K562 (cell line): Measurements from ENCODE around the gene POLD4. TPM values are rescaled to one million over a fixed set of nuclear protein-coding genes. Genes with fewer than 3 reads are reported as not detected.

Experiments used
- ATAC-seq: fragments of 200-7000 bp; cut with Tn5 transposase; 3 replicates; pipeline ENCODE4 v1.9.1; 2020; ENCODE audit warnings: moderate library complexity
- BruUV-seq: library from RNA; stranded (reverse); fragments of 400-500 nt; replicated peaks from 2 replicates; lab custom pipeline; 2021; lab: Mats Ljungman, UMichigan
- CTCF ChIA-PET: fragments of 300-600 bp; formaldehyde crosslinking; extraction: SDS; loops from one replicate; lab custom pipeline; 2021; ENCODE audit warnings: low intra/inter-chr PET ratio; lab: Yijun Ruan, JAX
- POLR2A ChIA-PET: fragments of 300-600, 350-650 bp; sonication (Branson Sonifier 250); formaldehyde crosslinking; extraction: SDS; loops from one replicate; lab custom pipeline; 2021; ENCODE audit warnings: antibody characterized with exemption, inconsistent platforms; lab: Yijun Ruan, JAX
- DNase-seq, 4 experiments: peaks; one replicate each; pipeline versions ENCODE4 v3.0.0 to v3.0.0-alpha.2; 2011 to 2018; ENCODE audit warnings: low spot score in 3 of 4, mixed read lengths in 3 of 4; ENCODE audit errors: extremely low read depth in 1 of 4
- FAIRE-seq: peaks from 2 replicates; lab custom pipeline; 2011; peaks lifted over from hg19 to GRCh38; lab: Jason Lieb, UNC
- H2AFZ ChIP-seq: 2 replicates; pipeline ENCODE4 v1.6.0; 2011; ENCODE audit warnings: low read depth, low read length, control low read depth, inconsistent platforms
- H3K27ac ChIP-seq: fragments of 200-600 bp; 3 replicates; pipeline ENCODE4 v1.8.0; 2011; ENCODE audit warnings: low read depth, mild to moderate bottlenecking, control low read depth, inconsistent platforms, low read length, moderate library complexity, mixed read lengths; ENCODE audit errors: extremely low read depth
- H3K27me3 ChIP-seq, 2 experiments: fragments of 300-600 bp in 1 of 2; 2 replicates in 1 of 2; 3 replicates in 1 of 2; pipeline versions ENCODE4 v1.6.0 to v1.8.0; 2011; ENCODE audit warnings: inconsistent platforms in 2 of 2, low read length in 2 of 2, mild to moderate bottlenecking in 1 of 2, mixed read lengths in 1 of 2, moderate library complexity in 1 of 2; ENCODE audit not compliant: control insufficient read depth in 2 of 2, insufficient read depth in 2 of 2
- H3K36me3 ChIP-seq: fragments of 300-600 bp; 3 replicates; pipeline ENCODE4 v1.8.0; 2011; ENCODE audit warnings: mild to moderate bottlenecking, low read length, inconsistent platforms; ENCODE audit not compliant: control insufficient read depth, insufficient read depth
- H3K4me1 ChIP-seq, 2 experiments: fragments of 200-600 bp in 1 of 2; replicated peaks in 1 of 2; 2 replicates in 1 of 2; 3 replicates in 1 of 2; pipeline versions ENCODE4 v1.5.1 to v1.8.0; 2011; ENCODE audit warnings: inconsistent platforms in 2 of 2, low read length in 2 of 2, mild to moderate bottlenecking in 1 of 2, mixed read lengths in 1 of 2, moderate library complexity in 1 of 2; ENCODE audit not compliant: control insufficient read depth in 2 of 2, insufficient read depth in 2 of 2
- H3K4me2 ChIP-seq: 2 replicates; pipeline ENCODE4 v1.6.1; 2011; ENCODE audit warnings: low read length, control low read depth, inconsistent platforms, mixed read lengths; ENCODE audit not compliant: insufficient read depth
- H3K4me3 ChIP-seq: fragments of 200-600 bp; sonication (generic), shearing (Covaris generic); 2 replicates; pipeline ENCODE4 v1.5.1; 2016; ENCODE audit warnings: control low read depth, inconsistent platforms
- H3K79me2 ChIP-seq: fragments of 200-600 bp; 3 replicates; pipeline ENCODE4 v1.8.0; 2011; ENCODE audit warnings: low read length, inconsistent platforms; ENCODE audit not compliant: control insufficient read depth, insufficient read depth
- H3K9ac ChIP-seq, 2 experiments: 2 replicates each; pipeline versions ENCODE4 v1.6.0 to v1.6.1; 2011; ENCODE audit warnings: low read depth in 2 of 2, low read length in 2 of 2, control low read depth in 1 of 2, inconsistent platforms in 1 of 2, mild to moderate bottlenecking in 1 of 2, mixed read lengths in 1 of 2; ENCODE audit not compliant: insufficient read depth in 1 of 2
- H3K9me1 ChIP-seq: one replicate; pipeline ENCODE4 v1.6.0; 2011; ENCODE audit warnings: inconsistent platforms, mild to moderate bottlenecking, low read length, moderate library complexity; ENCODE audit not compliant: control insufficient read depth, insufficient read depth
- H3K9me3 ChIP-seq: replicated peaks from 2 replicates; pipeline ENCODE4 v1.5.1; 2011; ENCODE audit warnings: low read depth, low read length, inconsistent platforms; ENCODE audit not compliant: control insufficient read depth, insufficient read depth
- H4K20me1 ChIP-seq: replicated peaks from 2 replicates; pipeline ENCODE4 v1.6.1; 2011; ENCODE audit warnings: low read length, inconsistent platforms, mixed read lengths; ENCODE audit not compliant: control insufficient read depth, insufficient read depth
- FOXK2 ChIP-seq, 2 experiments: fragments of 450-650 bp; IDR thresholded peaks in 1 of 2; conservative IDR thresholded peaks in 1 of 2; 2 replicates each; pipeline ENCODE4 v1.6.1; 2016; ENCODE audit warnings: low read depth in 2 of 2, mild to moderate bottlenecking in 1 of 2
- GABPB1 ChIP-seq: sonication (generic); formaldehyde crosslinking; IDR thresholded peaks from 2 replicates; pipeline ENCODE4 v1.8.0; 2022; ENCODE audit warnings: mild to moderate bottlenecking, missing genetic modification reagents
- MAZ ChIP-seq, 2 experiments: fragments of 450-650 bp in 1 of 2; sonication (generic) in 1 of 2; formaldehyde crosslinking; IDR thresholded peaks in 1 of 2; conservative IDR thresholded peaks in 1 of 2; 2 replicates each; pipeline versions ENCODE4 v1.4.0 to v1.5.0; 2020; ENCODE audit warnings: mild to moderate bottlenecking in 1 of 2, missing genetic modification reagents in 1 of 2
- NELFE ChIP-seq: IDR thresholded peaks from 2 replicates; pipeline ENCODE4 v1.6.1; 2011; ENCODE audit warnings: mild to moderate bottlenecking; ENCODE audit not compliant: insufficient read depth, insufficient read length
- PHF21A ChIP-seq: fragments of 450-650 bp; IDR thresholded peaks from 2 replicates; pipeline ENCODE4 v1.6.1; 2017; ENCODE audit warnings: low read depth, borderline replicate concordance
- POLR2A ChIP-seq: fragments of 450-650 bp; conservative IDR thresholded peaks from 2 replicates; pipeline ENCODE4 v1.6.1; 2016
- POLR2G ChIP-seq: fragments of 200-400 bp; formaldehyde crosslinking; IDR thresholded peaks from 2 replicates; pipeline ENCODE4 v1.6.1; 2017; ENCODE audit warnings: low read depth, mild to moderate bottlenecking, antibody characterized with exemption, low read length, moderate library complexity
- RBFOX2 ChIP-seq: fragments of 200-400 bp; formaldehyde crosslinking; IDR thresholded peaks from 2 replicates; pipeline ENCODE4 v1.6.1; 2017; ENCODE audit warnings: low read depth, mild to moderate bottlenecking, low read length, moderate library complexity
- TAF1 ChIP-seq: IDR thresholded peaks from 2 replicates; pipeline ENCODE4 v1.6.1; 2011; ENCODE audit warnings: mild to moderate bottlenecking, low read length, moderate library complexity; ENCODE audit not compliant: insufficient read depth, control insufficient read depth, severe bottlenecking; ENCODE audit errors: extremely low read depth
- WGBS: fragments of 100-300 bp; shearing (Covaris generic); methylation state at CpG from one replicate; pipeline ENCODE4 v1.1.6; 2016; ENCODE audit warnings: low coverage, mixed read lengths; ENCODE audit not compliant: insufficient coverage; ENCODE audit errors: missing lambda C conversion rate; 5-methylcytosine and 5-hydroxymethylcytosine counted together
- in situ Hi-C: fragments of 300-500 bp; cut with MboI; formaldehyde crosslinking; loops from 4 replicates; pipeline ENCODE4 v1.15.0; 2018; ENCODE audit warnings: inconsistent platforms, mixed read lengths
- intact Hi-C: fragments of 100-400 bp; cut with micrococcal nuclease; formaldehyde crosslinking; loops from 2 replicates; pipeline ENCODE4 v1.14.2; 2022
- polyA plus RNA-seq, 8 experiments: library from polyadenylated mRNA; depleted of rRNA in 4 of 8; stranded (reverse) in 5 of 8; unstranded in 3 of 8; fragments of >200 nt; fragmentation: Nextera tagmentation in 2 of 8; fragmentation: Illumina TruSeq in 1 of 8; extraction: Ambion mirVana in 2 of 8; extraction: Trizol in 1 of 8; gene quantifications; 2 replicates each; pipeline versions ENCODE4 v1.2.1 to v1.2.3, GENCODE V29; 2011 to 2014; ENCODE audit warnings: inconsistent platforms in 1 of 8, missing spikeins in 1 of 8
- total RNA-seq, 7 experiments: library from RNA; depleted of rRNA in 6 of 7; stranded (reverse); fragments of >200 nt in 6 of 7; fragmentation: Illumina TruSeq in 2 of 7; extraction: Trizol in 2 of 7; gene quantifications; 2 replicates each; pipeline versions ENCODE4 v1.2.1 to v1.2.3, GENCODE V29; 2011 to 2021; ENCODE audit warnings: low replicate concordance in 1 of 7
- TF ChIP-seq, protein P1 (sequence below): fragments of 250-450 bp; sonication (Bioruptor Pico); IDR thresholded peaks from 2 replicates; pipeline ENCODE4 v1.4.0; 2020; ENCODE audit warnings: mild to moderate bottlenecking, moderate library complexity

POLD4 gene
- total and polyA plus RNA-seq, 9 of the 15 experiments (the other 6 are each of a cell fraction or from before 2014, with no cell fraction given): 5.8 to 64.5 (median 18.3) TPM

DNA sequence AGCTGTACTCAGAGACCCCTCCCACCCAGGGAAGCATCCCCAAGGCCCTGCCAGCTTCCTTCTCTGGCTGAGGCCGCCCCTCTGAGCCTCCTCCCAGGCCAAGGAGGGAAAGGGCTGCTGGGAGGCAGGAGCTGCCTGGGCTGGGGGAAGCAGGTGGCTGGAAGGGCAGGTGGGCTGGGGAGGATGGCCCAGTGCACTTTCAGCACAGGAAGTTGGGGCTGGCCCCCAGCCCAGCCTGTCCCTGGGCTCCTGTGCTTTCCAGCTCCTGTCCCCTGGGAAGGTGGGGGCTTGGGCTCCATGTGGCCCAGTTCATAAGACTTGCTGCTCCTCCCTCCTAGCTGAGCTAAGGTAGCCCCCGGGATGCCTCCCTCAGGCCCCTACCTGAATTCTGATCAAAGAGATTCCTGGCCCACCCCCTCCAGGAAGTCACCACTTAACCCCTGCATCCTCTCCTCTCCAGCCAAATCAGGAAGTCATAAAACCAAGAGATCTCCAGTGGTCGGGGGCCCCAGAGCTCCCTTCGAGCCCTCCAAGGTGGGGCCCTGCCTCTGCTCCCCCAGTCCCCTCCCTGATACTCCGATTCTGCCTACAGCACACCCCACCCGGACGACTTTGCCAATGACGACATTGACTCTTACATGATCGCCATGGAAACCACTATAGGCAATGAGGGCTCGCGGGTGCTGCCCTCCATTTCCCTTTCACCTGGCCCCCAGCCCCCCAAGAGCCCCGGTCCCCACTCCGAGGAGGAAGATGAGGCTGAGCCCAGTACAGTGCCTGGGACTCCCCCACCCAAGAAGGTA lies 43.4 kb upstream of the POLD4 start:
- no peak overlapping the region for H3K4me2 ChIP-seq
- peaks cover 15 to 77% of the 10 kb centered on the region in 2 experiments; a peak in 4 of 5 replicates for H3K4me1 ChIP-seq
- FAIRE-seq (no peak), ATAC-seq (no peak), DNase-seq (peak in 1 of 4 experiments; percentile 12)
- 0 out of 3 replicates have a peak overlapping the region, but pooled peaks have one; percentile 16 for H3K27ac ChIP-seq
- no peaks in the 10 kb centered on the region for H3K27me3 ChIP-seq
- intact Hi-C loops: no loop called here
- TF ChIP-seq POLR2G: peak; percentile 76
- TF ChIP-seq TAF1: no peak
- no peak for TF ChIP-seq NELFE
- peak; percentile 70 for TF ChIP-seq RBFOX2
- TF ChIP-seq PHF21A: no peak
- no peak for TF ChIP-seq FOXK2 (conservative IDR thresholded peaks at IDR 0.05 in 1 of 2, IDR thresholded peaks at IDR 0.05 in 1 of 2; ENCODE audit: low read depth in 2 of 2)
- TF ChIP-seq, protein P1, sequence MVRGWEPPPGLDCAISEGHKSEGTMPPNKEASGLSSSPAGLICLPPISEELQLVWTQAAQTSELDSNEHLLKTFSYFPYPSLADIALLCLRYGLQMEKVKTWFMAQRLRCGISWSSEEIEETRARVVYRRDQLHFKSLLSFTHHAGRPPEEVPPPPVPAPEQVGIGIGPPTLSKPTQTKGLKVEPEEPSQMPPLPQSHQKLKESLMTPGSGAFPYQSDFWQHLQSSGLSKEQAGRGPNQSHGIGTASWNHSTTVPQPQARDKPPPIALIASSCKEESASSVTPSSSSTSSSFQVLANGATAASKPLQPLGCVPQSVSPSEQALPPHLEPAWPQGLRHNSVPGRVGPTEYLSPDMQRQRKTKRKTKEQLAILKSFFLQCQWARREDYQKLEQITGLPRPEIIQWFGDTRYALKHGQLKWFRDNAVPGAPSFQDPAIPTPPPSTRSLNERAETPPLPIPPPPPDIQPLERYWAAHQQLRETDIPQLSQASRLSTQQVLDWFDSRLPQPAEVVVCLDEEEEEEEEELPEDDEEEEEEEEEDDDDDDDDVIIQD (CRISPR knock-in tag): no peak
- TF ChIP-seq MAZ (CRISPR knock-in tag; conservative IDR thresholded peaks at IDR 0.05 in 1 of 2, IDR thresholded peaks at IDR 0.05 in 1 of 2): no peak
- TF ChIP-seq POLR2A: peak; percentile 18; the same call in 1 of the 2 replicates
- TF ChIP-seq GABPB1 (CRISPR knock-in tag): no peak
- peaks cover 33% of the 10 kb centered on the region for H3K79me2 ChIP-seq
- H3K9me1 ChIP-seq: peaks cover 3% of the 10 kb centered on the region
- no peaks in the 10 kb centered on the region for H3K9me3 ChIP-seq
- BruUV-seq: no TSS peak
- in situ Hi-C loops: no loop called here
- H3K9ac ChIP-seq: peak overlapping the region in 1 of 2 experiments; percentile 71; a peak in 1 of 4 replicates
- 81% methylated on average over 12 of the region's 13 CpGs for WGBS
- H2AFZ ChIP-seq: no peak overlapping the region
- ChIA-PET CTCF (no interaction called here), POLR2A (interaction anchor here (0.7 to 1.4 kb wide), 6 partner anchors 14 to 182 kb away, joined by 3 to 5 read pairs (median 4); partner anchors contain the start of gene POLD4)
- H3K4me3 ChIP-seq: no peak overlapping the region
- H3K36me3 ChIP-seq: peaks cover 69% of the 10 kb centered on the region
- peaks cover 4% of the 10 kb centered on the region; the same call in 1 of the 2 replicates for H4K20me1 ChIP-seq
